Spleen (tissue), 11 donors: ENCODE results near the gene IMMP1L. TPM values are rescaled to one million over a fixed set of nuclear protein-coding genes. Genes with fewer than 3 reads are reported as not detected.

Experiments
- DNase-seq: peaks from one replicate; pipeline ENCODE4 v3.0.0-alpha.2; 2020
- H3K27ac ChIP-seq, 8 donors: fragments of 200-600 bp; sonication (generic) in 7 of 8; 1 replicate in 4 of 8; 2 replicates in 4 of 8; pipeline versions ENCODE4 v1.5.0 to v1.8.0; 2016 to 2021; ENCODE audit warnings: inconsistent platforms in 4 of 8, mild to moderate bottlenecking in 4 of 8, moderate library complexity in 1 of 8
- H3K27me3 ChIP-seq, 7 donors: fragments of 200-600 bp; sonication (generic) in 6 of 7; replicated peaks in 1 of 7; 1 replicate in 4 of 7; 2 replicates in 3 of 7; pipeline versions ENCODE4 v1.5.0 to v1.8.0; 2016 to 2021; ENCODE audit warnings: inconsistent platforms in 3 of 7, mild to moderate bottlenecking in 1 of 7
- H3K36me3 ChIP-seq, 6 donors: fragments of 200-600 bp; sonication (generic) in 5 of 6; 1 replicate in 4 of 6; 2 replicates in 2 of 6; pipeline versions ENCODE4 v1.5.0 to v1.8.0; 2016 to 2021; ENCODE audit warnings: inconsistent platforms in 2 of 6
- H3K4me1 ChIP-seq, 6 donors: fragments of 200-600 bp; sonication (generic) in 5 of 6; 1 replicate in 3 of 6; 2 replicates in 3 of 6; pipeline versions ENCODE4 v1.5.0 to v1.8.0; 2016 to 2021; ENCODE audit warnings: inconsistent platforms in 3 of 6
- H3K4me3 ChIP-seq, 8 donors: fragments of 200-600 bp; sonication (generic) in 7 of 8; 1 replicate in 4 of 8; 2 replicates in 4 of 8; pipeline versions ENCODE4 v1.5.0 to v1.8.0; 2016 to 2021; ENCODE audit warnings: inconsistent platforms in 4 of 8, mild to moderate bottlenecking in 4 of 8, moderate library complexity in 2 of 8
- H3K9me3 ChIP-seq, 8 donors: fragments of 200-600 bp; sonication (generic) in 7 of 8; 1 replicate in 4 of 8; 2 replicates in 4 of 8; pipeline versions ENCODE4 v1.5.0 to v1.8.0; 2016 to 2021; ENCODE audit warnings: inconsistent platforms in 4 of 8
- CTCF ChIP-seq, 11 experiments: fragments of 200-600 bp in 7 of 11; fragments of 450-650 bp in 4 of 11; sonication (generic) in 4 of 11; IDR thresholded peaks in 8 of 11; conservative IDR thresholded peaks in 3 of 11; 1 replicate in 7 of 11; 2 replicates in 4 of 11; pipeline versions ENCODE4 v1.4.0 to v1.8.0; 2016 to 2021; ENCODE audit warnings: antibody characterized with exemption in 11 of 11, inconsistent platforms in 4 of 11, mild to moderate bottlenecking in 1 of 11
- POLR2A ChIP-seq, 3 donors: fragments of 450-650 bp; IDR thresholded peaks; one replicate each; pipeline ENCODE4 v1.5.1; 2017; ENCODE audit warnings: antibody characterized with exemption in 3 of 3, mild to moderate bottlenecking in 1 of 3
- POLR2AphosphoS5 ChIP-seq, 3 donors: sonication (generic); formaldehyde crosslinking; IDR thresholded peaks; one replicate each; pipeline ENCODE4 v1.5.1; 2017; ENCODE audit warnings: antibody characterized with exemption in 3 of 3
- WGBS, 5 donors: extraction: QIAGEN DNeasy Blood & Tissue Kit in 3 of 5; methylation state at CpG; one replicate each; pipeline versions ENCODE4 v1.1.5 to v1.1.7; 2013 to 2018; 5-methylcytosine and 5-hydroxymethylcytosine counted together
- intact Hi-C: fragments of 100-400 bp; cut with DNase I; formaldehyde crosslinking; loops from one replicate; pipeline ENCODE4 v1.15.0; 2023; ENCODE audit warnings: low total_unique reads
- polyA plus RNA-seq, 3 donors: library from polyadenylated mRNA; stranded (reverse); fragments of 200-250 nt; gene quantifications; one replicate each; pipeline ENCODE4 v1.2.1, GENCODE V29; 2013
- total RNA-seq, 7 donors: library from RNA; depleted of rRNA in 3 of 7; stranded (reverse); fragments of >200 nt in 3 of 7; fragmentation: NEBNext Ultra II Directional in 4 of 7; extraction: Animal tissue kit (Norgen Biotek cat#: 25700) in 4 of 7; gene quantifications; one replicate each; pipeline versions ENCODE4 v1.1.0 to v1.2.1, GENCODE V29; 2016 to 2021
- donor health status: healthy with polysubstance abuse.
- donor health status: DM: no; HTN: no; CAD: no; lungs with moderate emphysema.
- donor health status: DM: no; HTN: no; CAD: no.
- donor health status: Bipolar disorder and iron deficiency.
- donor health status: healthy.
- donor health status: DM: no; HTN: no; CAD: no.
- donor health status: DM: yes; HTN: yes; CAD: no.

The IMMP1L gene
- total and polyA plus RNA-seq, 10 donors = 13.5 to 33.1 (median 20.1) TPM

GRCh38 chr11:31474083-31474482 lies 35.3 kb downstream of the IMMP1L start:
- intact Hi-C loops = no loop called here
- H3K4me1 ChIP-seq = no peaks in the 10 kb centered on the region
- no peaks in the 10 kb centered on the region for H3K27me3 ChIP-seq
- TF ChIP-seq POLR2A (IDR thresholded peaks at IDR 0.05) = no peak
- TF ChIP-seq POLR2AphosphoS5 (IDR thresholded peaks at IDR 0.05) = no peak
- no peak for TF ChIP-seq CTCF (IDR thresholded peaks at IDR 0.05 in 8 of 11, conservative IDR thresholded peaks at IDR 0.05 in 3 of 11)
- H3K9me3 ChIP-seq = no peaks in the 10 kb centered on the region
- H3K4me3 ChIP-seq = no peak overlapping the region
- no peak for DNase-seq
- H3K36me3 ChIP-seq = no peaks in the 10 kb centered on the region
- H3K27ac ChIP-seq = no peak overlapping the region

GRCh38 chr11:31464436-31464835 lies 45.0 kb downstream of the IMMP1L start:
- DNase-seq = no peak
- Histone ChIP-seq H3K27ac (no peak overlapping the region), H3K9me3 (peaks cover 0 to 35% (median 32%) of the 10 kb centered on the region in 8 donors), H3K27me3 (no peaks in the 10 kb centered on the region), H3K36me3 (peaks cover 0 to 17% (median 0%) of the 10 kb centered on the region in 6 donors), H3K4me3 (no peak overlapping the region), H3K4me1 (no peaks in the 10 kb centered on the region)
- WGBS, 5 donors = 94 to 99% (median 98%) methylated on average over 3 of the region's 3 CpGs
- intact Hi-C loops = no loop called here
- no peak for TF ChIP-seq POLR2A (IDR thresholded peaks at IDR 0.05)
- TF ChIP-seq CTCF (IDR thresholded peaks at IDR 0.05 in 8 of 11, conservative IDR thresholded peaks at IDR 0.05 in 3 of 11) = no peak
- TF ChIP-seq POLR2AphosphoS5 (IDR thresholded peaks at IDR 0.05) = no peak

- H3K36me3 ChIP-seq = peaks cover 0 to 45% (median 2%) of the 10 kb centered on the region in 6 donors
- H3K4me3 ChIP-seq = no peak overlapping the region
- H3K27me3 ChIP-seq = no peaks in the 10 kb centered on the region
- H3K4me1 ChIP-seq = no peaks in the 10 kb centered on the region
- no peak for DNase-seq
- H3K27ac ChIP-seq = no peak overlapping the region
- 95 to 99% (median 97%) methylated on average over 3 of the region's 3 CpGs for WGBS, 5 donors
- TF ChIP-seq POLR2A (IDR thresholded peaks at IDR 0.05) (no peak), CTCF (IDR thresholded peaks at IDR 0.05 in 8 of 11, conservative IDR thresholded peaks at IDR 0.05 in 3 of 11) (no peak), POLR2AphosphoS5 (IDR thresholded peaks at IDR 0.05) (no peak)
- intact Hi-C loops = no loop called here
- no peaks in the 10 kb centered on the region for H3K9me3 ChIP-seq
Observed at GRCh38 chr11:31455177-31455576, 54.2 kb downstream of the IMMP1L start.

- TF ChIP-seq CTCF (IDR thresholded peaks at IDR 0.05 in 8 of 11, conservative IDR thresholded peaks at IDR 0.05 in 3 of 11) = no peak
- TF ChIP-seq POLR2AphosphoS5 (IDR thresholded peaks at IDR 0.05) = no peak
- no peak for TF ChIP-seq POLR2A (IDR thresholded peaks at IDR 0.05)
- no peaks in the 10 kb centered on the region for H3K27me3 ChIP-seq
- H3K36me3 ChIP-seq = peaks cover 0 to 52% (median 2%) of the 10 kb centered on the region in 6 donors
- no peak overlapping the region for H3K4me3 ChIP-seq
- no peak overlapping the region for H3K27ac ChIP-seq
- no peak for DNase-seq
- intact Hi-C loops = no loop called here
- H3K4me1 ChIP-seq = no peaks in the 10 kb centered on the region
- WGBS, 5 donors = 95 to 100% (median 97%) methylated on average over 1 of the region's 1 CpG
- no peaks in the 10 kb centered on the region for H3K9me3 ChIP-seq
Observed at GRCh38 chr11:31450841-31451240, 58.6 kb downstream of the IMMP1L start.
